DOHH2 (cell line): Measurements from ENCODE around the gene CFAP74.

ENCODE experiments used
- H3F3A ChIP-seq: fragments of 200-600 bp; sonication (generic), shearing (Covaris generic); 2 replicates; pipeline ENCODE4 v1.6.0; 2016; ENCODE audit warnings: antibody characterized with exemption, mild to moderate bottlenecking; ENCODE audit not compliant: control insufficient read depth, insufficient read depth
- H3K27ac ChIP-seq: fragments of 200-600 bp; sonication (generic); 2 replicates; pipeline ENCODE4 v1.5.1; 2014; ENCODE audit warnings: low read depth, mild to moderate bottlenecking, low read length, moderate library complexity
- H3K27me3 ChIP-seq: fragments of 200-600 bp; sonication (generic); 2 replicates; pipeline ENCODE4 v1.6.1; 2014; ENCODE audit warnings: mild to moderate bottlenecking, low read length, mixed read lengths; ENCODE audit not compliant: control insufficient read depth
- H3K36me3 ChIP-seq: fragments of 200-600 bp; sonication (generic); 2 replicates; pipeline ENCODE4 v1.6.1; 2014; ENCODE audit warnings: mild to moderate bottlenecking, low read length, moderate library complexity, mixed read lengths; ENCODE audit not compliant: control insufficient read depth
- H3K4me1 ChIP-seq: fragments of 200-600 bp; sonication (generic); 2 replicates; pipeline ENCODE4 v1.6.1; 2014; ENCODE audit warnings: mild to moderate bottlenecking, low read length, mixed read lengths; ENCODE audit not compliant: control insufficient read depth
- H3K4me2 ChIP-seq: fragments of 200-600 bp; sonication (generic); 2 replicates; pipeline ENCODE4 v1.6.0; 2014; ENCODE audit warnings: mild to moderate bottlenecking, low read length, moderate library complexity
- H3K4me3 ChIP-seq: fragments of 200-600 bp; sonication (generic); 2 replicates; pipeline ENCODE4 v1.5.1; 2014; ENCODE audit warnings: mild to moderate bottlenecking, low read length, mixed read lengths
- H3K79me2 ChIP-seq: fragments of 200-600 bp; sonication (generic); 2 replicates; pipeline ENCODE4 v1.6.1; 2014; ENCODE audit warnings: mild to moderate bottlenecking, low read length, mixed read lengths; ENCODE audit not compliant: control insufficient read depth
- H3K9me2 ChIP-seq: fragments of 200-600 bp; sonication (generic); replicated peaks from 2 replicates; pipeline ENCODE4 v1.6.1; 2014; ENCODE audit warnings: mild to moderate bottlenecking, low read length, mixed read lengths; ENCODE audit not compliant: control insufficient read depth
- H3K9me3 ChIP-seq: fragments of 200-600 bp; sonication (generic); 2 replicates; pipeline ENCODE4 v1.6.1; 2014; ENCODE audit warnings: antibody characterized with exemption, low read length, mixed read lengths; ENCODE audit not compliant: control insufficient read depth, insufficient read depth
- H4K20me1 ChIP-seq: fragments of 200-600 bp; sonication (generic); 2 replicates; pipeline ENCODE4 v1.6.0; 2014; ENCODE audit warnings: low read depth, mild to moderate bottlenecking, antibody characterized with exemption, low read length, moderate library complexity; ENCODE audit not compliant: control insufficient read depth, insufficient read depth
- EZH2phosphoT487 ChIP-seq: fragments of 200-600 bp; sonication (generic); IDR thresholded peaks from 2 replicates; pipeline ENCODE4 v1.6.1; 2017; ENCODE audit warnings: borderline replicate concordance, mild to moderate bottlenecking, antibody characterized with exemption, low read length, moderate library complexity, mixed read lengths
- TF ChIP-seq, protein P1 (sequence below): fragments of 200-600 bp; sonication (generic); IDR thresholded peaks from one replicate; pipeline ENCODE4 v1.5.1; 2014; ENCODE audit warnings: antibody characterized with exemption, mild to moderate bottlenecking, low read depth, low read length; ENCODE audit not compliant: poor library complexity, severe bottlenecking

Gene CFAP74

DNA sequence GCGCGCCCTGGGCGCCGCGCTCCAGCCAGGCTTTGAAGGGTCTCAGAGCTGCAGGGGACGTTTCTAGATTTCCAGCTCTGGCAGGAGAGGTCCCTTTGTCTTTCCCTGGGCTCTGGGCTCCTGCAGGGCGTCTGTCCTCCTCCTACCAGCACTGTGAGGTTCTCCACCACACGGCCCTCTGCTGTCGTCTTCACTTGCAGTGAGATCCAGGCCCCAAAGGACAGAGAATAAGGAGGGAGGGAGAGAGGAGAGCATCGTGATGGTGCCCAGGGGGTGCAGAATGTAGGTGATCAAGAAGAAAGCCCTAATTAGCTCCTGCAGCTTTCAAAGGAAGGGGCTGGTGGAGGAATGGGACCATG, 108.5 kb downstream of the CFAP74 start:
- peaks cover 29% of the 10 kb centered on the region for H3K79me2 ChIP-seq
- peaks cover 63% of the 10 kb centered on the region for H3K4me1 ChIP-seq
- peaks cover 8% of the 10 kb centered on the region for H3K36me3 ChIP-seq
- H3K27me3 ChIP-seq, result no peaks in the 10 kb centered on the region
- H3K9me2 ChIP-seq, result no peaks in the 10 kb centered on the region
- H3K4me3 ChIP-seq, result peak overlapping the region; percentile 43
- H3K9me3 ChIP-seq, result peaks cover 8% of the 10 kb centered on the region; the same call in 1 of the 2 replicates
- peak overlapping the region; percentile 48 for H3K4me2 ChIP-seq
- TF ChIP-seq EZH2phosphoT487, result no peak
- TF ChIP-seq, protein P1, sequence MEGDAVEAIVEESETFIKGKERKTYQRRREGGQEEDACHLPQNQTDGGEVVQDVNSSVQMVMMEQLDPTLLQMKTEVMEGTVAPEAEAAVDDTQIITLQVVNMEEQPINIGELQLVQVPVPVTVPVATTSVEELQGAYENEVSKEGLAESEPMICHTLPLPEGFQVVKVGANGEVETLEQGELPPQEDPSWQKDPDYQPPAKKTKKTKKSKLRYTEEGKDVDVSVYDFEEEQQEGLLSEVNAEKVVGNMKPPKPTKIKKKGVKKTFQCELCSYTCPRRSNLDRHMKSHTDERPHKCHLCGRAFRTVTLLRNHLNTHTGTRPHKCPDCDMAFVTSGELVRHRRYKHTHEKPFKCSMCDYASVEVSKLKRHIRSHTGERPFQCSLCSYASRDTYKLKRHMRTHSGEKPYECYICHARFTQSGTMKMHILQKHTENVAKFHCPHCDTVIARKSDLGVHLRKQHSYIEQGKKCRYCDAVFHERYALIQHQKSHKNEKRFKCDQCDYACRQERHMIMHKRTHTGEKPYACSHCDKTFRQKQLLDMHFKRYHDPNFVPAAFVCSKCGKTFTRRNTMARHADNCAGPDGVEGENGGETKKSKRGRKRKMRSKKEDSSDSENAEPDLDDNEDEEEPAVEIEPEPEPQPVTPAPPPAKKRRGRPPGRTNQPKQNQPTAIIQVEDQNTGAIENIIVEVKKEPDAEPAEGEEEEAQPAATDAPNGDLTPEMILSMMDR, result no peak
- no peaks in the 10 kb centered on the region for H4K20me1 ChIP-seq
- peak overlapping the region; percentile 33 for H3K27ac ChIP-seq
- H3F3A ChIP-seq, result peaks cover 7% of the 10 kb centered on the region; the same call in 1 of the 2 replicates

DNA sequence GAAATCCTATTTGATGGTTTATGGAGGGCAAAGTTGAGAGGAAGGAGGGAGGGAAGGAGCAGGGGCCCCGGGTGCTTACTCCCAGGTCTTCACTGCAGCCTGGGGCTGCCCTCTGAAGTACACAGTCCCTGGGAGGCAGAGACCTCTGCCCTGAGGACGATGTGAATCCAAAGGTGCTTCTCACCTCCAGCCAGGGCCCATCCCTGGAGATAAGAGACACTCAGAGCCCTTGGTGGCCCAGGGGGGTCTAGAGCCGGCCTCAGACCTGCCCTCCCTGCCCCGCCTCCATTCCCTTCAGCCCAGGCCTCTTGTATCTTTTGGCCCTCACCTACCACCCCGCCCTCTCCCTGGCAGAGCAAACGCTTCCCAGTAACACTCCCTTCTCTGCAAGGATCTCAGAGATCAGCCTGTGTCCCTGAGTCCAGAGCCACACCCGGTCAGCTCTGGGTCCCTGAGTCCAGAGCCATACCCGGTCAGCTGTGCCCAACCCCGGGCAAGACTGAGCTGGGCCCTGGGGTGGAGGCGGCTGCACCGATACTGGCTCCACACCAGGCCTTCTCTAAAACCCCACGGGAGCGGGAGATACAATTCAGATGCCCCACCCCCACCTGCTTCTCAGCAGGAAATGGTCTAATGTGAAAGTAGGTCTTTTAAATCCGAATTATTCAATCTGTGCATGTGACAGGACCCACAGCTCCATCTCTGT, 109.1 kb downstream of the CFAP74 start:
- H3K9me2 ChIP-seq, result no peaks in the 10 kb centered on the region
- H3K79me2 ChIP-seq, result peaks cover 34% of the 10 kb centered on the region
- H3K4me2 ChIP-seq, result peak overlapping the region; percentile 48
- H4K20me1 ChIP-seq, result peaks cover 2% of the 10 kb centered on the region; the same call in 1 of the 2 replicates
- no peaks in the 10 kb centered on the region for H3K27me3 ChIP-seq
- H3K36me3 ChIP-seq, result peaks cover 14% of the 10 kb centered on the region
- TF ChIP-seq EZH2phosphoT487, result no peak
- TF ChIP-seq, protein P1, result no peak
- H3K4me1 ChIP-seq, result peaks cover 58% of the 10 kb centered on the region
- H3F3A ChIP-seq, result peaks cover 7% of the 10 kb centered on the region; the same call in 1 of the 2 replicates
- peaks cover 8% of the 10 kb centered on the region; the same call in 1 of the 2 replicates for H3K9me3 ChIP-seq
- peak overlapping the region; percentile 43 for H3K4me3 ChIP-seq
- peak overlapping the region; percentile 33 for H3K27ac ChIP-seq

DNA sequence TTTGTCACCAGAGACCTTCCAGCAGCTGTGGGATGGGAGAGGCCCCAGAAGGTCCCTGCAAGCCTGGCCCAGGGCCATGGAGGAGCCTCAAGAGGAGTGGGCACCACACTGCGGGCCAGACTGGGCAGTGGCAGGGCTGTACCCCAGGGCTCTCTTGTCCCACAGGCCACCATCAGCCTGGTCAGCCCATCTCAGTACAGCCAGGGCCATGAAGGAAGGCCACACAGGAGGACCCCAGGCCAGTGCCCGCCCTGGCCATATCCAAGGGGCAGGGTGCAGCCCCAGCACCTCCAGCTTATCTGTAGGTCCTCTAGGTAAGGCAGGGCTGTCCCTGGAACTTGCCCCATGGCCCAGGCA, 109.6 kb downstream of the CFAP74 start:
- Histone ChIP-seq H3K36me3 (peaks cover 17% of the 10 kb centered on the region), H3K4me1 (peaks cover 57% of the 10 kb centered on the region), H3K4me3 (no peak overlapping the region), H3K27me3 (no peaks in the 10 kb centered on the region), H3K79me2 (peaks cover 39% of the 10 kb centered on the region), H3K9me3 (peaks cover 8% of the 10 kb centered on the region; the same call in 1 of the 2 replicates), H4K20me1 (peaks cover 7% of the 10 kb centered on the region; the same call in 1 of the 2 replicates), H3K4me2 (peak overlapping the region; percentile 48; the same call in 1 of the 2 replicates), H3F3A (peaks cover 7% of the 10 kb centered on the region; the same call in 1 of the 2 replicates), H3K27ac (no peak overlapping the region), H3K9me2 (no peaks in the 10 kb centered on the region)
- TF ChIP-seq, protein P1, result no peak
- no peak for TF ChIP-seq EZH2phosphoT487
